ENCODE results near the gene MRPL21. TPM values are rescaled to one million over a fixed set of nuclear protein-coding genes. Genes with fewer than 3 reads are reported as not detected.

The MRPL21 gene
- total RNA-seq, 2 donors from 2014 or later, result 63.8 to 64.9 TPM

GRCh38 chr11:68928136-68928880 is 24.7 kb upstream of the MRPL21 start:
- Mint-ChIP-seq H3K27ac (peak overlapping the region; percentile 30), H3K36me3 (ENCODE audit: low read depth) (peaks cover 78% of the 10 kb centered on the region), H3K4me3 (no peak overlapping the region), H3K9me3 (peaks cover 35% of the 10 kb centered on the region), H3K27me3 (ENCODE audit: insufficient read depth) (no peaks in the 10 kb centered on the region), H3K4me1 (no peaks in the 10 kb centered on the region)
- H3K4me3 ChIP-seq (ENCODE audit: low read length), result no peak overlapping the region
- DNase-seq, result no peak
- no peak for TF ChIP-seq CTCF (conservative IDR thresholded peaks at IDR 0.05)
- peaks cover 5% of the 10 kb centered on the region for H3K4me1 ChIP-seq (ENCODE audit: control insufficient read depth, insufficient read depth, low read length)
- H3K9ac ChIP-seq (ENCODE audit: extremely low read depth, low read length, poor library complexity, severe bottlenecking), result no peak overlapping the region
- peaks cover 33% of the 10 kb centered on the region for H3K9me3 ChIP-seq (ENCODE audit: control insufficient read depth, low read length)
- peaks cover 70% of the 10 kb centered on the region for H3K36me3 ChIP-seq (ENCODE audit: control insufficient read depth, insufficient read depth, low read length)
- H3K27ac ChIP-seq (ENCODE audit: low read depth, low read length), result no peak overlapping the region
- 96 to 97% methylated on average over 5 to 6 of the region's 6 CpGs for WGBS, 2 experiments (ENCODE audit: insufficient coverage in 1 of 2, insufficient read length in 1 of 2)
- H3K27me3 ChIP-seq (ENCODE audit: control insufficient read depth, insufficient read depth, low read length, poor library complexity, severe bottlenecking), result no peaks in the 10 kb centered on the region

- H3K36me3 ChIP-seq (ENCODE audit: control insufficient read depth, insufficient read depth, low read length), result peaks cover 76% of the 10 kb centered on the region
- DNase-seq, result no peak
- no peaks in the 10 kb centered on the region for H3K27me3 Mint-ChIP-seq (ENCODE audit: insufficient read depth)
Observed at GRCh38 chr11:68927280-68928135, 23.9 kb upstream of the MRPL21 start.

More at GRCh38 chr11:68927280-68928135, 23.9 kb upstream of the MRPL21 start:
- peak overlapping the region; percentile 30 for H3K27ac Mint-ChIP-seq
- Histone ChIP-seq H3K9ac (ENCODE audit: extremely low read depth, low read length, poor library complexity, severe bottlenecking) (no peak overlapping the region), H3K4me1 (ENCODE audit: control insufficient read depth, insufficient read depth, low read length) (peaks cover 5% of the 10 kb centered on the region), H3K4me3 (ENCODE audit: low read length) (peak overlapping the region; percentile 61), H3K9me3 (ENCODE audit: control insufficient read depth, low read length) (peaks cover 33% of the 10 kb centered on the region), H3K27ac (ENCODE audit: low read depth, low read length) (no peak overlapping the region), H3K27me3 (ENCODE audit: control insufficient read depth, insufficient read depth, low read length, poor library complexity, severe bottlenecking) (no peaks in the 10 kb centered on the region)
- peaks cover 35% of the 10 kb centered on the region for H3K9me3 Mint-ChIP-seq
- H3K36me3 Mint-ChIP-seq (ENCODE audit: low read depth), result peaks cover 85% of the 10 kb centered on the region
- no peak for TF ChIP-seq CTCF (conservative IDR thresholded peaks at IDR 0.05)
- H3K4me1 Mint-ChIP-seq, result no peaks in the 10 kb centered on the region
- WGBS, 2 experiments (ENCODE audit: insufficient coverage in 1 of 2, insufficient read length in 1 of 2), result 94 to 97% methylated on average over 11 to 12 of the region's 12 CpGs
- no peak overlapping the region for H3K4me3 Mint-ChIP-seq
